Lower leg skin (tissue), 4 donors: ENCODE data around the gene VASN. TPM values are rescaled to one million over a fixed set of nuclear protein-coding genes. Genes with fewer than 3 reads are reported as not detected.

Source experiments
- DNase-seq, 2 donors: peaks; one replicate each; pipeline ENCODE4 v3.0.0-alpha.2; 2019; ENCODE audit warnings: low spot score in 2 of 2
- H3K4me3 ChIP-seq: fragments of 200-600 bp; sonication (generic); 2 replicates; pipeline ENCODE4 v1.5.1; 2017; ENCODE audit warnings: mild to moderate bottlenecking, low read depth; ENCODE audit not compliant: poor library complexity, severe bottlenecking
- POLR2A ChIP-seq, 2 donors: fragments of 450-650 bp; IDR thresholded peaks; one replicate each; pipeline ENCODE4 v1.6.1; 2016 to 2017; ENCODE audit warnings: antibody characterized with exemption in 2 of 2, mild to moderate bottlenecking in 1 of 2, moderate library complexity in 1 of 2
- WGBS, 2 donors: methylation state at CpG; one replicate each; pipeline ENCODE4 v1.1.5; 2018; 5-methylcytosine and 5-hydroxymethylcytosine counted together
- intact Hi-C: fragments of 100-400 bp; cut with DNase I; formaldehyde crosslinking; loops from one replicate; pipeline ENCODE4 v1.15.0; 2023; ENCODE audit warnings: low total_unique reads
- total RNA-seq, 4 donors: library from RNA; depleted of rRNA; stranded (reverse); fragments of >200 nt; gene quantifications; one replicate each; pipeline ENCODE4 v1.1.0, GENCODE V29; 2016
- TF ChIP-seq, protein P1 (sequence below), 3 donors: fragments of 450-650 bp; IDR thresholded peaks; one replicate each; pipeline ENCODE4 v1.5.1; 2016; ENCODE audit warnings: antibody characterized with exemption in 3 of 3, mild to moderate bottlenecking in 3 of 3, moderate library complexity in 2 of 3

VASN gene
- total RNA-seq, 4 donors from 2014 or later = 35.6 to 52.8 (median 46.7) TPM

DNA sequence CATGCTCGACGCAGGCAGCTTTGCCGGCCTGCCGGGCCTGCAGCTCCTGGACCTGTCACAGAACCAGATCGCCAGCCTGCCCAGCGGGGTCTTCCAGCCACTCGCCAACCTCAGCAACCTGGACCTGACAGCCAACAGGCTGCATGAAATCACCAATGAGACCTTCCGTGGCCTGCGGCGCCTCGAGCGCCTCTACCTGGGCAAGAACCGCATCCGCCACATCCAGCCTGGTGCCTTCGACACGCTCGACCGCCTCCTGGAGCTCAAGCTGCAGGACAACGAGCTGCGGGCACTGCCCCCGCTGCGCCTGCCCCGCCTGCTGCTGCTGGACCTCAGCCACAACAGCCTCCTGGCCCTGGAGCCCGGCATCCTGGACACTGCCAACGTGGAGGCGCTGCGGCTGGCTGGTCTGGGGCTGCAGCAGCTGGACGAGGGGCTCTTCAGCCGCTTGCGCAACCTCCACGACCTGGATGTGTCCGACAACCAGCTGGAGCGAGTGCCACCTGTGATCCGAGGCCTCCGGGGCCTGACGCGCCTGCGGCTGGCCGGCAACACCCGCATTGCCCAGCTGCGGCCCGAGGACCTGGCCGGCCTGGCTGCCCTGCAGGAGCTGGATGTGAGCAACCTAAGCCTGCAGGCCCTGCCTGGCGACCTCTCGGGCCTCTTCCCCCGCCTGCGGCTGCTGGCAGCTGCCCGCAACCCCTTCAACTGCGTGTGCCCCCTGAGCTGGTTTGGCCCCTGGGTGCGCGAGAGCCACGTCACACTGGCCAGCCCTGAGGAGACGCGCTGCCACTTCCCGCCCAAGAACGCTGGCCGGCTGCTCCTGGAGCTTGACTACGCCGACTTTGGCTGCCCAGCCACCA lies 9.7 kb downstream of the VASN start:
- DNase-seq = no peak
- 88 to 89% methylated on average over 35 to 51 of the region's 59 CpGs for WGBS, 2 donors
- TF ChIP-seq, protein P1, sequence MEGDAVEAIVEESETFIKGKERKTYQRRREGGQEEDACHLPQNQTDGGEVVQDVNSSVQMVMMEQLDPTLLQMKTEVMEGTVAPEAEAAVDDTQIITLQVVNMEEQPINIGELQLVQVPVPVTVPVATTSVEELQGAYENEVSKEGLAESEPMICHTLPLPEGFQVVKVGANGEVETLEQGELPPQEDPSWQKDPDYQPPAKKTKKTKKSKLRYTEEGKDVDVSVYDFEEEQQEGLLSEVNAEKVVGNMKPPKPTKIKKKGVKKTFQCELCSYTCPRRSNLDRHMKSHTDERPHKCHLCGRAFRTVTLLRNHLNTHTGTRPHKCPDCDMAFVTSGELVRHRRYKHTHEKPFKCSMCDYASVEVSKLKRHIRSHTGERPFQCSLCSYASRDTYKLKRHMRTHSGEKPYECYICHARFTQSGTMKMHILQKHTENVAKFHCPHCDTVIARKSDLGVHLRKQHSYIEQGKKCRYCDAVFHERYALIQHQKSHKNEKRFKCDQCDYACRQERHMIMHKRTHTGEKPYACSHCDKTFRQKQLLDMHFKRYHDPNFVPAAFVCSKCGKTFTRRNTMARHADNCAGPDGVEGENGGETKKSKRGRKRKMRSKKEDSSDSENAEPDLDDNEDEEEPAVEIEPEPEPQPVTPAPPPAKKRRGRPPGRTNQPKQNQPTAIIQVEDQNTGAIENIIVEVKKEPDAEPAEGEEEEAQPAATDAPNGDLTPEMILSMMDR (IDR thresholded peaks at IDR 0.05) = no peak
- no peak for TF ChIP-seq POLR2A (IDR thresholded peaks at IDR 0.05)
- no peak overlapping the region for H3K4me3 ChIP-seq
- intact Hi-C loops = no loop called here

DNA sequence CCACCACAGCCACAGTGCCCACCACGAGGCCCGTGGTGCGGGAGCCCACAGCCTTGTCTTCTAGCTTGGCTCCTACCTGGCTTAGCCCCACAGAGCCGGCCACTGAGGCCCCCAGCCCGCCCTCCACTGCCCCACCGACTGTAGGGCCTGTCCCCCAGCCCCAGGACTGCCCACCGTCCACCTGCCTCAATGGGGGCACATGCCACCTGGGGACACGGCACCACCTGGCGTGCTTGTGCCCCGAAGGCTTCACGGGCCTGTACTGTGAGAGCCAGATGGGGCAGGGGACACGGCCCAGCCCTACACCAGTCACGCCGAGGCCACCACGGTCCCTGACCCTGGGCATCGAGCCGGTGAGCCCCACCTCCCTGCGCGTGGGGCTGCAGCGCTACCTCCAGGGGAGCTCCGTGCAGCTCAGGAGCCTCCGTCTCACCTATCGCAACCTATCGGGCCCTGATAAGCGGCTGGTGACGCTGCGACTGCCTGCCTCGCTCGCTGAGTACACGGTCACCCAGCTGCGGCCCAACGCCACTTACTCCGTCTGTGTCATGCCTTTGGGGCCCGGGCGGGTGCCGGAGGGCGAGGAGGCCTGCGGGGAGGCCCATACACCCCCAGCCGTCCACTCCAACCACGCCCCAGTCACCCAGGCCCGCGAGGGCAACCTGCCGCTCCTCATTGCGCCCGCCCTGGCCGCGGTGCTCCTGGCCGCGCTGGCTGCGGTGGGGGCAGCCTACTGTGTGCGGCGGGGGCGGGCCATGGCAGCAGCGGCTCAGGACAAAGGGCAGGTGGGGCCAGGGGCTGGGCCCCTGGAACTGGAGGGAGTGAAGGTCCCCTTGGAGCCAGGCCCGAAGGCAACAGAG lies 10.5 kb downstream of the VASN start:
- TF ChIP-seq, protein P1 (IDR thresholded peaks at IDR 0.05) = no peak
- TF ChIP-seq POLR2A (IDR thresholded peaks at IDR 0.05) = no peak
- 91 to 97% methylated on average over 35 to 40 of the region's 55 CpGs for WGBS, 2 donors

DNA sequence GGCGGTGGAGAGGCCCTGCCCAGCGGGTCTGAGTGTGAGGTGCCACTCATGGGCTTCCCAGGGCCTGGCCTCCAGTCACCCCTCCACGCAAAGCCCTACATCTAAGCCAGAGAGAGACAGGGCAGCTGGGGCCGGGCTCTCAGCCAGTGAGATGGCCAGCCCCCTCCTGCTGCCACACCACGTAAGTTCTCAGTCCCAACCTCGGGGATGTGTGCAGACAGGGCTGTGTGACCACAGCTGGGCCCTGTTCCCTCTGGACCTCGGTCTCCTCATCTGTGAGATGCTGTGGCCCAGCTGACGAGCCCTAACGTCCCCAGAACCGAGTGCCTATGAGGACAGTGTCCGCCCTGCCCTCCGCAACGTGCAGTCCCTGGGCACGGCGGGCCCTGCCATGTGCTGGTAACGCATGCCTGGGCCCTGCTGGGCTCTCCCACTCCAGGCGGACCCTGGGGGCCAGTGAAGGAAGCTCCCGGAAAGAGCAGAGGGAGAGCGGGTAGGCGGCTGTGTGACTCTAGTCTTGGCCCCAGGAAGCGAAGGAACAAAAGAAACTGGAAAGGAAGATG lies 11.2 kb downstream of the VASN start:
- 82 to 84% methylated on average over 18 of the region's 21 CpGs for WGBS, 2 donors

More for the DNA sequence above, 10.5 kb downstream of the VASN start:
- DNase-seq = no peak
- no peak overlapping the region for H3K4me3 ChIP-seq
- intact Hi-C loops = no loop called here

DNA sequence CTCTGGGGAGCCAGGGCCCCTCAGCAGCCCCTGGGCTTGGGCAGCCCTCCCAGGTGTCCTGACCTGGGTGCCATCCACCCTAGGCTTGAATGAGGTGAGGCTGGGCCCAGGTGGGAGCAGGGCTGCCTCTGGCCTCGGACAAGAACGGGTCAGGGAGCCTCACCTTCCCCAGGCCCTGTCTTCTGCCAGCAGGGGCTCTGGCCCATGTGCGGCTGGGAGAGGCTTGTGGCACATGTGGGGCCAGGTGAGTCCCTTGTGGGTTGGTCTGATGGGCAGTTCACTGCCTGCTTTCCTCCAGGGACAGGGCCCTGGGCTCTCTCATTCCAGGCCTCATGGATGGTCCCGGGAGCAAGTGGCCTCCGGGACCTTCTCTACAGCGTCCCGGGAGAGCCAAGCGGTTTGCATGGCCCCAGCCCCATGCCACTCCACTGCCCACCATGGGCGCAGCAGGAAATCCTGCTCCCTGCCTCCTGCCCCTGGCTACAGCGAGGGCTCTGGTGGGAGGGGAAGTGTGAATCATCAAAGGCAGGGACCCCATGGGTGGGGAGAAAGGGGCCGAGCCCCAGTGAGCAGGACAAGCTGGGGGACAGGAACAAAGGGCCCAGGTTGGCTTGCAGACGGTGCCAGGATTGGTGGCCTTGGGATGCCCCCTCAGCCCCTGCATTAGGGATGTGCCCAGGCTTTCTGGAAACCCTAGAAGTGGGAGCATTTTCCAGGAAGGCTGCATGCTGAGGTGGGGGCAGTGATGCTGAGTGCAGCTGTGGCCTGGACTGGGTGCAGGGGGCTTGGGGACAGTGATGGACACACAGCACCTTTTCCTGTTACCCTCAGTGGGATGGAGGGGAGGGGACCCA lies 12.2 kb downstream of the VASN start:
- H3K4me3 ChIP-seq = no peak overlapping the region
- DNase-seq = no peak
- TF ChIP-seq POLR2A (IDR thresholded peaks at IDR 0.05) = no peak
- TF ChIP-seq, protein P1 (IDR thresholded peaks at IDR 0.05) = no peak
- intact Hi-C loops = no loop called here
- 66 to 87% methylated on average over 11 to 12 of the region's 12 CpGs for WGBS, 2 donors

More for the DNA sequence above, 11.2 kb downstream of the VASN start:
- no peak for DNase-seq
- intact Hi-C loops = no loop called here
- no peak overlapping the region for H3K4me3 ChIP-seq
- TF ChIP-seq, protein P1 (IDR thresholded peaks at IDR 0.05) = no peak
- no peak for TF ChIP-seq POLR2A (IDR thresholded peaks at IDR 0.05)

DNA sequence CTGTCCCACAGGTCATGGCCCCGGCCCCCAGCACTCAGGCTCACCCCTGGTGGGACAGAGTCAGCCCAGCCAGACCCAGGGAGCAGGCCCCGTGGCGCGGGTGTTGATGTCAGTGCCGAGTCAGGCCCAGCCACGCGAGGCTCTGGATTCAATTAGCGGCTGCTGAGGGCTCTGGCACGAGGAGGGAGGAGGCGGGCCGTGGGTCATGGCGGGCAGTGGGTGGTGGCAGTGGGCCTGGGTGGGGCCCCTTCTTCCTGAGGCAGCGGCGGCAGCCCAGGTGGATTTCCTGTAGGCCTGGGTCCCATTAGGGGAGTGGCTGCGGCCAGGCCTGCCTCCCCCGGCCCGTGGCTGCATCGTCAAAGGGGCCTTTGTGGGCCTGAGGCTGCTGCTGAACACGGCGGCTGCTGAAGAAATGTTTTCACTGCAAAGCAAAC lies 12.9 kb downstream of the VASN start:
- TF ChIP-seq, protein P1 (IDR thresholded peaks at IDR 0.05) = no peak
- no peak for TF ChIP-seq POLR2A (IDR thresholded peaks at IDR 0.05)
- intact Hi-C loops = no loop called here
- WGBS, 2 donors = 49 to 55% methylated on average over 16 to 20 of the region's 20 CpGs
- no peak for DNase-seq
- no peak overlapping the region for H3K4me3 ChIP-seq
